SK-N-MC (cell line): ENCODE results near the gene RNF13.

ENCODE experiments used
- EZH2 ChIP-seq: fragments of 200-600 bp; sonication (generic); IDR thresholded peaks from one replicate; pipeline ENCODE4 v1.6.1; 2017; ENCODE audit warnings: antibody characterized with exemption
- POLR2AphosphoS5 ChIP-seq: IDR thresholded peaks from 2 replicates; pipeline ENCODE4 v1.6.1; 2012; ENCODE audit warnings: mild to moderate bottlenecking, low read depth, low read length, borderline replicate concordance

GRCh38 chr3:149877668-149878067 lies 64.7 kb downstream of the RNF13 start:
- no peak for TF ChIP-seq EZH2
- no peak for TF ChIP-seq POLR2AphosphoS5
